Colonic mucosa (tissue), 4 donors: ENCODE measurements around the gene HOXB9. TPM values are rescaled to one million over a fixed set of nuclear protein-coding genes. Genes with fewer than 3 reads are reported as not detected.

ENCODE experiments used
- DNase-seq: peaks from one replicate; pipeline ENCODE4 v3.0.0-alpha.2; 2020
- H3K27ac ChIP-seq: fragments of 200-600 bp; one replicate; pipeline ENCODE4 v1.8.0; 2021
- H3K27me3 ChIP-seq: fragments of 200-600 bp; one replicate; pipeline ENCODE4 v1.8.0; 2021
- H3K36me3 ChIP-seq: fragments of 200-600 bp; one replicate; pipeline ENCODE4 v1.8.0; 2021
- H3K4me1 ChIP-seq: fragments of 200-600 bp; one replicate; pipeline ENCODE4 v1.8.0; 2021; ENCODE audit warnings: mild to moderate bottlenecking
- H3K4me3 ChIP-seq: fragments of 200-600 bp; one replicate; pipeline ENCODE4 v1.8.0; 2021
- H3K9ac ChIP-seq, 2 donors: one replicate each; pipeline ENCODE4 v1.7.0; 2013; ENCODE audit warnings: control low read depth in 2 of 2, low read depth in 2 of 2, low read length in 2 of 2
- H3K9me3 ChIP-seq: fragments of 200-600 bp; one replicate; pipeline ENCODE4 v1.8.0; 2021
- intact Hi-C: fragments of 100-400 bp; cut with DNase I; formaldehyde crosslinking; loops from one replicate; pipeline ENCODE4 v1.14.1; 2022
- total RNA-seq, 2 donors: library from RNA; stranded (reverse); fragmentation: NEBNext Ultra II Directional in 1 of 2; extraction: Animal tissue kit (Norgen Biotek cat#: 25700) in 1 of 2; gene quantifications; one replicate each; pipeline ENCODE4 v1.2.1, GENCODE V29; 2021
- TF ChIP-seq, protein P1 (sequence below): fragments of 200-600 bp; IDR thresholded peaks from one replicate; pipeline ENCODE4 v1.8.0; 2022; ENCODE audit warnings: antibody characterized with exemption, mild to moderate bottlenecking
- donor health status: healthy.
- donor health status: DM: no; HTN: no; CAD: no.
- donor health status: DM: no; HTN: no; CAD: no.

The HOXB9 gene
- total RNA-seq, 2 donors from 2014 or later = 37.1 to 73.9 TPM

DNA sequence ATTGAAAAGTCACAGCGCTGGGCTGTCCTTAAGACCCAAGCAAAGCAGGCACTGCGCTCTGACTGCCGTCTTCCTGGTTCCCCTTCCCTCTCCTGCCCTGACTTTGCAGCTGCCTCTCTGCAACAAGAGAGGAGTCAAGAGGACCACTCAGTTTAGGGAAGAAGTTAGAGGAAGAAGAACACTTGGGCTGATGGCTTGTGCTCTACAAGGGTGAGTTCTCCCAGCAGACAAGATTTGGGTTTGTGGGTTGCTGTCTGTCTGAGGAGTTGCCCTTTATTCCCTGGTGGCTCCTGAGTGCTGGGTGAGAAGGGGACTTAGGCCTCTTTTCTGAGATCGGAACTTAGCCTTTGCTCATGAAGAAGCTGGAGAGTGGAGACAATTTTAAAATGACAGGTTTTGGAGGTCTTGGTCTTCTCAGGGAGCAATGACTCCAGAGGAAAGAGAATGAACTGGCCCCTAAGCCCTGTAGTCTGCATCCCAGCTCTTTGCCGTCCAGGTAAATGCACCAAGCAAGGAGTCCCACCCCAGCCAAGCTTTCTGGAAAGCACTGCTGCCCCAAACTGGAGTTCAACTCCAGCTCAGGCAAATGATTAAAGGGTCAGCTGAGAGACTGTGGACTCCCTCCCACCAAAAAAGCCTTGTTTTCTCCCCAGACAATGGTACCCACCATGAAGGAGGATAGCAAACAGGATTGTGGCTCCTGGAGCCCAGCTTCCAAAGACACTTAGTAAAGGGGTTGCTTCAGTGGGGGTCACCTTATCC, 2.7 kb upstream of the HOXB9 start:
- peaks cover 21% of the 10 kb centered on the region for H3K4me1 ChIP-seq
- peak overlapping the region; percentile 19 to 71 for H3K9ac ChIP-seq
- no peaks in the 10 kb centered on the region for H3K36me3 ChIP-seq
- no peaks in the 10 kb centered on the region for H3K9me3 ChIP-seq
- peaks cover 40% of the 10 kb centered on the region for H3K27me3 ChIP-seq
- TF ChIP-seq, protein P1, sequence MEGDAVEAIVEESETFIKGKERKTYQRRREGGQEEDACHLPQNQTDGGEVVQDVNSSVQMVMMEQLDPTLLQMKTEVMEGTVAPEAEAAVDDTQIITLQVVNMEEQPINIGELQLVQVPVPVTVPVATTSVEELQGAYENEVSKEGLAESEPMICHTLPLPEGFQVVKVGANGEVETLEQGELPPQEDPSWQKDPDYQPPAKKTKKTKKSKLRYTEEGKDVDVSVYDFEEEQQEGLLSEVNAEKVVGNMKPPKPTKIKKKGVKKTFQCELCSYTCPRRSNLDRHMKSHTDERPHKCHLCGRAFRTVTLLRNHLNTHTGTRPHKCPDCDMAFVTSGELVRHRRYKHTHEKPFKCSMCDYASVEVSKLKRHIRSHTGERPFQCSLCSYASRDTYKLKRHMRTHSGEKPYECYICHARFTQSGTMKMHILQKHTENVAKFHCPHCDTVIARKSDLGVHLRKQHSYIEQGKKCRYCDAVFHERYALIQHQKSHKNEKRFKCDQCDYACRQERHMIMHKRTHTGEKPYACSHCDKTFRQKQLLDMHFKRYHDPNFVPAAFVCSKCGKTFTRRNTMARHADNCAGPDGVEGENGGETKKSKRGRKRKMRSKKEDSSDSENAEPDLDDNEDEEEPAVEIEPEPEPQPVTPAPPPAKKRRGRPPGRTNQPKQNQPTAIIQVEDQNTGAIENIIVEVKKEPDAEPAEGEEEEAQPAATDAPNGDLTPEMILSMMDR = no peak
- peak overlapping the region; percentile 82 for H3K27ac ChIP-seq
- no peak overlapping the region for H3K4me3 ChIP-seq
- intact Hi-C loops = loop anchor here (10.0 kb wide), 1 partner anchor 484 kb away; no protein-coding TSS in a partner anchor
- no peak for DNase-seq

DNA sequence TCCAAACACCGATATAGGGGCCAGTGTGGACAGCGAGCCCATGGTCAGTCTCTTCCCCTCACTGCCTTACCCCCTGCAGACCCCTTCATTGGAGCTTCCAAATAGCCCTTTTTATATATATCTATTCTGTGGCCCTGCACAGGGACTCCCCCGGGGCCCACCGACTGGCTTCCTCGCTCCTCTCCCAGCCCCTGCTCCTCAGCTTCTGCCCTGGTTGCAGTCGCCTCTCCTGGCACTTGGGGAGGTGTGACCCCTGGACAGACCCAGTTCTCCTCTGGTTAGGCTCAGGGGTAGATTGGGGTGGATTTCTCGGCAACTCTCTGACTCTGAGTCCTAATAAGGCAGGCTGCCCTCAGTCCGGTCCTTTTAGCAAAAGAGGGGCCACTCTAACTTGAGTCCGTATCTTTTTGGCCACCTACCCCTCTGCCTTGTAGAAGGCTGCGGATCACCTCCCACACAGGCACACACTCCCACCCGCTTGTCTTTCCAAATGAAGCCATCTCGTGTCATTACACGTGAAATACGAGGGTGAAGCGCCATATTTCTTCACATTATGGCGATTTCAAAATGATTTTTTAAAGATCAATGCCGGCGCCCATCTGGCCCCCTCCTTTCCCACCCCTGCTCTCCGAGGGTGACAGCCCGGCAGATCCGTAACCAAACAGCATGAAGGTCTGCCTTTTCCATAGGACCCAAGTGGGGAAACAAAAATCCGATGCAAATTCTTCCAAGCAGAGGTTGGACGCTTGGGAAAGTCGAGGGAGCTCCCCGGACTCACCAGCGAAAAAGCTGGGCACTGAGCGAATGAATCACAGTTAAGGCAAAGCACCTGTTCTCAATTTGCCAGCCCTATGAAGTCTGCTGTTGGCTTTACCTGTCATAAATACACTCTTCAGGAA, 1.7 kb upstream of the HOXB9 start:
- H3K9me3 ChIP-seq = no peaks in the 10 kb centered on the region
- H3K27me3 ChIP-seq = peaks cover 35% of the 10 kb centered on the region
- H3K4me3 ChIP-seq = no peak overlapping the region
- peak overlapping the region; percentile 38 to 71 for H3K9ac ChIP-seq
- H3K4me1 ChIP-seq = peaks cover 21% of the 10 kb centered on the region
- H3K36me3 ChIP-seq = no peaks in the 10 kb centered on the region
- DNase-seq = no peak
- intact Hi-C loops = loop anchor here (10.0 kb wide), 1 partner anchor 483 kb away; no protein-coding TSS in a partner anchor
- peak overlapping the region; percentile 82 for H3K27ac ChIP-seq
- TF ChIP-seq, protein P1 = no peak

DNA sequence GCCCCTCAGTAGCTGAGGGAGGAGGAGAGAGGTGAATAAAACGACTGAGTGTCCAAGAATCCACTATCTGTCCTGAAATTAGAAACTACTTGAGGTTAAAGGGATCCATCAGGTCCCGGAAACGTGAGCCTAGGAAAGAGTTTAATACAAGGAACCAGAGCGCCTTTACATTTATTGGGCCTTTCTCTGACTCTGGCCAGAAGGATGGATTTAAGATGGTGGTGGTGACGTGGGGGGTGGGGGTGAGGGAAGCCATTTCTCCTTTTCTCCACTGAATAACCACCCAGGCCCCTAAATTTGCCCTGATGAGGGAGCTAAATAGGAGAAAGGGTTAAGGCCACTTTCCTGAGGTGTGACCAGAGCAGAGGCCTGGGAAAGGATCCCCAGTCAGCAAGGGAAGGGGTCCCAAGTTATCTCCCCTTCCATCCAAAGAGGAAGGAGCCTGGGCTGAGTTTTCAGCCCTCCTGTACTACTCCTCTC, 1.0 kb upstream of the HOXB9 start:
- Histone ChIP-seq H3K4me1 (peaks cover 19% of the 10 kb centered on the region), H3K27ac (peak overlapping the region; percentile 82), H3K36me3 (no peaks in the 10 kb centered on the region), H3K27me3 (peaks cover 35% of the 10 kb centered on the region), H3K4me3 (peak overlapping the region; percentile 48), H3K9me3 (no peaks in the 10 kb centered on the region), H3K9ac (peak overlapping the region; percentile 38 to 71)
- intact Hi-C loops = loop anchor here (10.0 kb wide), 1 partner anchor 482 kb away; no protein-coding TSS in a partner anchor
- TF ChIP-seq, protein P1 = no peak
- no peak for DNase-seq

DNA sequence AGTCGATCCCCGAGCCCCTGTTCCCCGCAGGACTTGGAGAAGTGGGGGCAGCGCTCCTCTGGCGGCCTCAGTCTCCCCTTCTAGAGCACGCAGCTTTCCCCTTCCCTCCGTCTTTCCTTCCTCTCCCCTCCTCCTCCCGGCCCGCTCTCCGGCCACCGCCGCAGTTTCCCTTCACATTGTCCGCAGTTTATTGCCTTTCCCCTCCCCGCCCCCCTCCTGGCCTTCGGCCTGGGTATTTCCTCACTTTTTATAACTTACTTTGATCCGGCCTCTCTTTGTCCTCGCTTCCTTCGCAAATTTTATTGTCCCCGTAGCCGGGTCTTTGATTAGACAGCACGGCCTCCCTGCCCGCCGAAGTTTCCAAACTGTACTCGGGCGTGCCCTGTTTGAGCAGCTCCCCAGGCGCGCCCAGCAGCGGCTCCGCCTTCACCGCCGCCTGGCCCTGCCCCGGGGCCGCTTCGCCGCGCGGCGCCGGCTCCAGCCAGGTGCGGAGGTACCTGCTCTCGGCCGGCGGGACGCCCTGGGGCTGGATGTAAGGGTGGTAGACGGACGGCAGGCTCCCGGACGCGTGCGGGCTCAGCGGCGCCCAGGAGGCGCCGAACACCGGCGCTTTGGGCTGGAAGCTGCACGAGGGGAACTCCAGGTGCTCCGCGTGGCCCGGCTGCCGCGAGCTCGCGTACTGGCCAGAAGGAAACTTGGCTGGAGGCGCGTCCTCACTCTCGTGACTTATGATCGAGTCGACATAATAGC, 488 bp downstream of the HOXB9 start:
- Histone ChIP-seq H3K27me3 (peaks cover 42% of the 10 kb centered on the region), H3K4me3 (peak overlapping the region; percentile 48), H3K27ac (peak overlapping the region; percentile 82), H3K9me3 (no peaks in the 10 kb centered on the region), H3K4me1 (peaks cover 8% of the 10 kb centered on the region), H3K36me3 (no peaks in the 10 kb centered on the region), H3K9ac (peak overlapping the region; percentile 71 to 73)
- DNase-seq = peak; percentile 91
- TF ChIP-seq, protein P1 = no peak
- intact Hi-C loops = loop anchor here (10.0 kb wide), 1 partner anchor 481 kb away; no protein-coding TSS in a partner anchor
